Astrocyte (in vitro differentiated cells and primary cell): ENCODE measurements around the gene CHCT1. TPM values are rescaled to one million over a fixed set of nuclear protein-coding genes. Genes with fewer than 3 reads are reported as not detected.

Source experiments
- DNase-seq: peaks from one replicate; pipeline ENCODE4 v3.0.0-alpha.2; 2010; ENCODE audit warnings: low read depth
- FAIRE-seq: peaks from 2 replicates; lab custom pipeline; 2011; peaks lifted over from hg19 to GRCh38; lab: Jason Lieb, UNC
- H2AFZ ChIP-seq: 2 replicates; pipeline ENCODE4 v1.6.0; 2012; ENCODE audit warnings: low read depth, low read length, inconsistent platforms
- H3K27ac ChIP-seq: 2 replicates; pipeline ENCODE4 v1.5.1; 2011; ENCODE audit warnings: low read depth, low read length, inconsistent platforms
- H3K27me3 ChIP-seq: 2 replicates; pipeline ENCODE4 v1.6.0; 2011; ENCODE audit warnings: low read length, inconsistent platforms; ENCODE audit not compliant: insufficient read depth
- H3K36me3 ChIP-seq: 2 replicates; pipeline ENCODE4 v1.5.1; 2011; ENCODE audit warnings: low read length, inconsistent platforms; ENCODE audit not compliant: insufficient read depth
- H3K4me1 ChIP-seq: 2 replicates; pipeline ENCODE4 v1.5.1; 2011; ENCODE audit warnings: low read length, inconsistent platforms; ENCODE audit not compliant: insufficient read depth
- H3K4me2 ChIP-seq: 2 replicates; pipeline ENCODE4 v1.6.0; 2012; ENCODE audit warnings: low read length, inconsistent platforms
- H3K4me3 ChIP-seq: 2 replicates; pipeline ENCODE4 v1.5.1; 2011; ENCODE audit warnings: low read depth, mild to moderate bottlenecking, low read length, inconsistent platforms; ENCODE audit not compliant: insufficient read depth
- H3K79me2 ChIP-seq: 2 replicates; pipeline ENCODE4 v1.6.0; 2012; ENCODE audit warnings: mild to moderate bottlenecking, low read length, inconsistent platforms; ENCODE audit not compliant: insufficient read depth
- H3K9ac ChIP-seq: 2 replicates; pipeline ENCODE4 v1.6.0; 2012; ENCODE audit warnings: mild to moderate bottlenecking, low read length, inconsistent platforms
- H3K9me3 ChIP-seq: 2 replicates; pipeline ENCODE4 v1.5.1; 2012; ENCODE audit warnings: low read depth, mild to moderate bottlenecking, low read length, inconsistent platforms; ENCODE audit not compliant: insufficient read depth
- H4K20me1 ChIP-seq: 2 replicates; pipeline ENCODE4 v1.6.0; 2012; ENCODE audit warnings: low read length, inconsistent platforms; ENCODE audit not compliant: insufficient read depth
- H3K27ac Mint-ChIP-seq: one replicate; pipeline ENCODE4 v1.8.0; 2021; ENCODE audit warnings: mild to moderate bottlenecking, mixed read lengths; ENCODE audit not compliant: unreplicated experiment
- H3K27me3 Mint-ChIP-seq: one replicate; pipeline ENCODE4 v1.8.0; 2021; ENCODE audit warnings: low read depth, mixed read lengths; ENCODE audit not compliant: unreplicated experiment
- H3K36me3 Mint-ChIP-seq: one replicate; pipeline ENCODE4 v1.8.0; 2021; ENCODE audit warnings: low read depth, mixed read lengths; ENCODE audit not compliant: unreplicated experiment
- H3K4me1 Mint-ChIP-seq: one replicate; pipeline ENCODE4 v1.8.0; 2021; ENCODE audit warnings: low read depth, mixed read lengths; ENCODE audit not compliant: unreplicated experiment
- H3K4me3 Mint-ChIP-seq: one replicate; pipeline ENCODE4 v1.8.0; 2021; ENCODE audit warnings: mild to moderate bottlenecking, moderate library complexity, mixed read lengths; ENCODE audit not compliant: unreplicated experiment
- H3K9me3 Mint-ChIP-seq: one replicate; pipeline ENCODE4 v1.8.0; 2021; ENCODE audit warnings: mild to moderate bottlenecking, mixed read lengths; ENCODE audit not compliant: unreplicated experiment
- CTCF ChIP-seq: IDR thresholded peaks from 2 replicates; pipeline ENCODE4 v1.5.1; 2011; ENCODE audit warnings: low read depth, mild to moderate bottlenecking, inconsistent platforms, low read length, moderate library complexity; ENCODE audit not compliant: insufficient read depth
- EZH2 ChIP-seq: IDR thresholded peaks from 2 replicates; pipeline ENCODE4 v1.6.1; 2012; ENCODE audit warnings: mild to moderate bottlenecking, low read length, inconsistent platforms; ENCODE audit not compliant: insufficient read depth
- total RNA-seq: library from RNA; stranded (reverse); gene quantifications from 2 replicates; pipeline ENCODE4 v1.2.1, GENCODE V29; 2021

Gene CHCT1
- total RNA-seq, 1 donor from 2014 or later: not detected

- no peak overlapping the region for H3K4me3 Mint-ChIP-seq
- Histone ChIP-seq H3K4me2 (no peak overlapping the region), H3K4me3 (no peak overlapping the region)
These were observed 35.9 kb upstream of the CHCT1 start for GRCh38 chr17:60386147-60387058.

GRCh38 chr17:60387666-60388065 is 34.6 kb upstream of the CHCT1 start:
- no peaks in the 10 kb centered on the region for H3K9me3 ChIP-seq
- H3K27me3 Mint-ChIP-seq: no peaks in the 10 kb centered on the region
- no peaks in the 10 kb centered on the region for H3K36me3 ChIP-seq
- no peak for FAIRE-seq
- no peak overlapping the region for H2AFZ ChIP-seq
- H3K4me3 Mint-ChIP-seq: no peak overlapping the region
- H3K9me3 Mint-ChIP-seq: no peaks in the 10 kb centered on the region
- H3K9ac ChIP-seq: no peak overlapping the region
- H3K4me1 ChIP-seq: peaks cover 17% of the 10 kb centered on the region
- TF ChIP-seq CTCF (no peak), EZH2 (no peak)
- DNase-seq: no peak
- H3K27ac ChIP-seq: no peak overlapping the region
- H3K36me3 Mint-ChIP-seq: peaks cover 3% of the 10 kb centered on the region
- H3K27ac Mint-ChIP-seq: no peak overlapping the region
- H4K20me1 ChIP-seq: peaks cover 75% of the 10 kb centered on the region
- H3K4me2 ChIP-seq: no peak overlapping the region
- H3K4me1 Mint-ChIP-seq: peaks cover 47% of the 10 kb centered on the region
- H3K79me2 ChIP-seq: peaks cover 89% of the 10 kb centered on the region
- H3K27me3 ChIP-seq: no peaks in the 10 kb centered on the region
- no peak overlapping the region for H3K4me3 ChIP-seq

More at GRCh38 chr17:60386147-60387058, 35.9 kb upstream of the CHCT1 start:
- H3K9ac ChIP-seq: peak overlapping the region; percentile 12
- H3K36me3 Mint-ChIP-seq: peaks cover 5% of the 10 kb centered on the region
- peaks cover 17% of the 10 kb centered on the region for H3K4me1 ChIP-seq
- TF ChIP-seq CTCF (no peak), EZH2 (no peak)
- H3K9me3 Mint-ChIP-seq: no peaks in the 10 kb centered on the region
- peaks cover 83% of the 10 kb centered on the region for H4K20me1 ChIP-seq
- H3K27ac Mint-ChIP-seq: peak overlapping the region; percentile 55
- no peak for DNase-seq
- H2AFZ ChIP-seq: no peak overlapping the region
- no peaks in the 10 kb centered on the region for H3K9me3 ChIP-seq
- H3K79me2 ChIP-seq: peaks cover 98% of the 10 kb centered on the region
- peaks cover 47% of the 10 kb centered on the region for H3K4me1 Mint-ChIP-seq
- no peak for FAIRE-seq
- H3K36me3 ChIP-seq: no peaks in the 10 kb centered on the region
- no peak overlapping the region for H3K27ac ChIP-seq
- H3K27me3 ChIP-seq: no peaks in the 10 kb centered on the region
- no peaks in the 10 kb centered on the region for H3K27me3 Mint-ChIP-seq

GRCh38 chr17:60388742-60389141 is 33.5 kb upstream of the CHCT1 start:
- no peak overlapping the region for H2AFZ ChIP-seq
- TF ChIP-seq EZH2 (no peak), CTCF (no peak)
- Mint-ChIP-seq H3K36me3 (peaks cover 3% of the 10 kb centered on the region), H3K27me3 (no peaks in the 10 kb centered on the region), H3K27ac (no peak overlapping the region), H3K9me3 (no peaks in the 10 kb centered on the region), H3K4me1 (peaks cover 45% of the 10 kb centered on the region), H3K4me3 (peak overlapping the region; percentile 64)
- no peak for DNase-seq
- no peak overlapping the region for H3K27ac ChIP-seq
- H3K4me1 ChIP-seq: peaks cover 17% of the 10 kb centered on the region
- FAIRE-seq: no peak
- H3K79me2 ChIP-seq: peaks cover 78% of the 10 kb centered on the region
- no peaks in the 10 kb centered on the region for H3K27me3 ChIP-seq
- H3K4me2 ChIP-seq: peak overlapping the region; percentile 28
- peaks cover 66% of the 10 kb centered on the region for H4K20me1 ChIP-seq
- no peaks in the 10 kb centered on the region for H3K36me3 ChIP-seq
- no peak overlapping the region for H3K4me3 ChIP-seq
- no peaks in the 10 kb centered on the region for H3K9me3 ChIP-seq
- no peak overlapping the region for H3K9ac ChIP-seq
